Upper lobe of left lung (tissue), 6 donors: ENCODE measurements around the gene XXYLT1. TPM values are rescaled to one million over a fixed set of nuclear protein-coding genes. Genes with fewer than 3 reads are reported as not detected.

Experiments used
- ATAC-seq, 2 donors: fragments of 200-7000 bp; cut with Tn5 transposase; one replicate each; pipeline ENCODE4 v1.9.1; 2022; ENCODE audit warnings: mild to moderate bottlenecking in 2 of 2, moderate library complexity in 2 of 2; ENCODE audit not compliant: low FRiP score in 2 of 2
- DNase-seq, 2 donors: peaks; one replicate each; pipeline ENCODE4 v3.0.0-alpha.2; 2019 to 2020
- H3K27ac ChIP-seq, 4 donors: fragments of 200-600 bp; sonication (generic); one replicate each; pipeline ENCODE4 v1.5.1; 2016 to 2019
- H3K27me3 ChIP-seq, 4 donors: fragments of 200-600 bp; sonication (generic); one replicate each; pipeline ENCODE4 v1.5.1; 2017 to 2019
- H3K36me3 ChIP-seq, 4 donors: fragments of 200-600 bp; sonication (generic); one replicate each; pipeline ENCODE4 v1.5.1; 2016 to 2019
- H3K4me1 ChIP-seq, 4 donors: fragments of 200-600 bp; sonication (generic); one replicate each; pipeline ENCODE4 v1.5.1; 2018 to 2019
- H3K4me3 ChIP-seq, 4 donors: fragments of 200-600 bp; sonication (generic); one replicate each; pipeline ENCODE4 v1.5.1; 2017 to 2019; ENCODE audit warnings: mild to moderate bottlenecking in 2 of 4, moderate library complexity in 1 of 4
- H3K9me3 ChIP-seq, 4 donors: fragments of 200-600 bp; sonication (generic); one replicate each; pipeline ENCODE4 v1.5.1; 2018 to 2019
- EP300 ChIP-seq, 4 donors: sonication (generic); formaldehyde crosslinking; IDR thresholded peaks; one replicate each; pipeline ENCODE4 v1.5.1; 2017; ENCODE audit warnings: antibody characterized with exemption in 4 of 4, control low read depth in 2 of 4
- POLR2A ChIP-seq, 4 donors: fragments of 450-650 bp; IDR thresholded peaks; one replicate each; pipeline ENCODE4 v1.5.1; 2016 to 2017; ENCODE audit warnings: antibody characterized with exemption in 4 of 4, mild to moderate bottlenecking in 2 of 4
- POLR2AphosphoS5 ChIP-seq, 2 donors: sonication (generic); formaldehyde crosslinking; IDR thresholded peaks; one replicate each; pipeline ENCODE4 v1.5.1; 2017; ENCODE audit warnings: antibody characterized with exemption in 2 of 2
- WGBS, 2 donors: methylation state at CpG; one replicate each; pipeline ENCODE4 v1.1.5; 2017 to 2018; 5-methylcytosine and 5-hydroxymethylcytosine counted together
- total RNA-seq, 6 donors: library from RNA; depleted of rRNA in 4 of 6; stranded (reverse); fragments of >200 nt in 4 of 6; gene quantifications; one replicate each; pipeline versions ENCODE4 v1.1.0 to v1.2.1, GENCODE V29; 2016 to 2021
- TF ChIP-seq, protein P1 (sequence below), 6 experiments: fragments of 450-650 bp in 4 of 6; fragments of 200-600 bp in 2 of 6; sonication (generic) in 2 of 6; IDR thresholded peaks; one replicate each; pipeline ENCODE4 v1.5.1; 2016 to 2019; ENCODE audit warnings: antibody characterized with exemption in 6 of 6
- donor health status: DM: no; HTN: no; CAD: no; lungs with moderate emphysema.
- donor health status: DM: no; HTN: yes; CAD: no; lungs with severe emphysema.

The XXYLT1 gene
- total RNA-seq, 6 donors from 2014 or later, result 6.3 to 9.6 (median 8.6) TPM

DNA sequence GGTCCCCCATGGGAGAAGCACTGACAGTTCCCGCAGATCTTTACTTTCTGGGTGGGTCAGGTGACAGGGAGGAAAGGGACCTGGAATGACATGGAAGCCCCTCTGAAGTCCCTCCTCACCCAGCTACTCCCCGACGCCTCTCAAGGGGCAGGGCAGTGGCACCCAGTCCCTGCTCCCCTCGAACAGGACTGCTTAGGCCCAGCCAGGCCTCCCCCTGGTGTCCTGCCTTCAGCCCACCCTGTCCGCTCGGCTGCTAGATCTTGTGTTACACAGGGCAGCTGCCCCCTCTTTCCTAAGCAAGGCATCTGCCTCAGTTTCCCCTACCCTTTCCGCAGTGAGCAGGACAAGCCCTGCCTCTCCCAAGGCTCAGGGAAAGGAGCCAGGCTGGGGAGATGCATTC, 226.5 kb downstream of the XXYLT1 start:
- no peak for ATAC-seq
- TF ChIP-seq, protein P1, sequence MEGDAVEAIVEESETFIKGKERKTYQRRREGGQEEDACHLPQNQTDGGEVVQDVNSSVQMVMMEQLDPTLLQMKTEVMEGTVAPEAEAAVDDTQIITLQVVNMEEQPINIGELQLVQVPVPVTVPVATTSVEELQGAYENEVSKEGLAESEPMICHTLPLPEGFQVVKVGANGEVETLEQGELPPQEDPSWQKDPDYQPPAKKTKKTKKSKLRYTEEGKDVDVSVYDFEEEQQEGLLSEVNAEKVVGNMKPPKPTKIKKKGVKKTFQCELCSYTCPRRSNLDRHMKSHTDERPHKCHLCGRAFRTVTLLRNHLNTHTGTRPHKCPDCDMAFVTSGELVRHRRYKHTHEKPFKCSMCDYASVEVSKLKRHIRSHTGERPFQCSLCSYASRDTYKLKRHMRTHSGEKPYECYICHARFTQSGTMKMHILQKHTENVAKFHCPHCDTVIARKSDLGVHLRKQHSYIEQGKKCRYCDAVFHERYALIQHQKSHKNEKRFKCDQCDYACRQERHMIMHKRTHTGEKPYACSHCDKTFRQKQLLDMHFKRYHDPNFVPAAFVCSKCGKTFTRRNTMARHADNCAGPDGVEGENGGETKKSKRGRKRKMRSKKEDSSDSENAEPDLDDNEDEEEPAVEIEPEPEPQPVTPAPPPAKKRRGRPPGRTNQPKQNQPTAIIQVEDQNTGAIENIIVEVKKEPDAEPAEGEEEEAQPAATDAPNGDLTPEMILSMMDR (IDR thresholded peaks at IDR 0.05), result no peak
- no peak for TF ChIP-seq EP300 (IDR thresholded peaks at IDR 0.05)
- no peak for TF ChIP-seq POLR2A (IDR thresholded peaks at IDR 0.05)
- no peak for TF ChIP-seq POLR2AphosphoS5 (IDR thresholded peaks at IDR 0.05)
- no peak for DNase-seq
- 82 to 94% methylated on average over 7 of the region's 7 CpGs for WGBS, 2 donors
- Histone ChIP-seq H3K4me3 (no peak overlapping the region), H3K36me3 (no peaks in the 10 kb centered on the region), H3K27ac (no peak overlapping the region), H3K4me1 (peaks cover 0 to 7% (median 0%) of the 10 kb centered on the region in 4 donors), H3K9me3 (no peaks in the 10 kb centered on the region), H3K27me3 (no peaks in the 10 kb centered on the region)

DNA sequence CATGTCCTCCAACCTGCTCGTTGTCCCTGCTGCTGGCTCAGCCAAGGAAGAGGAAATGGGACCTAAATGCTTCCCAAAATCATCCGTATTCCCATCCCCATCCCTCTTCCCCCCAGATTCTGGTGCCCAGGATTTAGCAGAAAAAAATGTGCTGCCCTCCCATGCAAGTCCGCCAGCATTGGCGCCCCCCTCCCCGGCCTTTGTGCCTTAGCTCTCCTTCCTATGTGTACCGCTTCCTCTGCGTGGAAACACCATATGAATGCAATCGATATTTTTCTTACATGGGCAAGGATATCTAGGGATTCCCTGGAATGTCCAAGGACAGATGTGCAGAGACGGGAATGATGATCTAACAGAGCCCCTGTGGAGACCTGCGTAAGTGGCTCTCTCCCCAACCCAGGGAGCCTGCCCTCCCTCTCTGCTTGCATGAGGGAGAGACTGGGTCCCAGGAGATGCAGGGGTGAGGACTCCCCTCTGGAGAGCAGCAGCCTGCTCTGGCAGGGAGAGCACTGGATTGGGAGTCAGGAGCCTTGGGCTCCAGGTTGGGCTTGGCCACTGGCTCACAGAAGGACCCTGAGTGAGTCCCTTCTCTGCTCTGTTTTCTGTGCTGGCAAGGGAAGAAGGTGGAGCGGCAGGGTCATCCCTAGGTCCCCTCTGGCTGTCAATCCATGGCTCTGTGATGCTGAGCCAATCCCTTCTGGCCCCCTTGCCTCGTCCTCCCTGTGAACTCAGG, 227.2 kb downstream of the XXYLT1 start:
- Histone ChIP-seq H3K27ac (no peak overlapping the region), H3K4me3 (no peak overlapping the region)
- no peak for DNase-seq

DNA sequence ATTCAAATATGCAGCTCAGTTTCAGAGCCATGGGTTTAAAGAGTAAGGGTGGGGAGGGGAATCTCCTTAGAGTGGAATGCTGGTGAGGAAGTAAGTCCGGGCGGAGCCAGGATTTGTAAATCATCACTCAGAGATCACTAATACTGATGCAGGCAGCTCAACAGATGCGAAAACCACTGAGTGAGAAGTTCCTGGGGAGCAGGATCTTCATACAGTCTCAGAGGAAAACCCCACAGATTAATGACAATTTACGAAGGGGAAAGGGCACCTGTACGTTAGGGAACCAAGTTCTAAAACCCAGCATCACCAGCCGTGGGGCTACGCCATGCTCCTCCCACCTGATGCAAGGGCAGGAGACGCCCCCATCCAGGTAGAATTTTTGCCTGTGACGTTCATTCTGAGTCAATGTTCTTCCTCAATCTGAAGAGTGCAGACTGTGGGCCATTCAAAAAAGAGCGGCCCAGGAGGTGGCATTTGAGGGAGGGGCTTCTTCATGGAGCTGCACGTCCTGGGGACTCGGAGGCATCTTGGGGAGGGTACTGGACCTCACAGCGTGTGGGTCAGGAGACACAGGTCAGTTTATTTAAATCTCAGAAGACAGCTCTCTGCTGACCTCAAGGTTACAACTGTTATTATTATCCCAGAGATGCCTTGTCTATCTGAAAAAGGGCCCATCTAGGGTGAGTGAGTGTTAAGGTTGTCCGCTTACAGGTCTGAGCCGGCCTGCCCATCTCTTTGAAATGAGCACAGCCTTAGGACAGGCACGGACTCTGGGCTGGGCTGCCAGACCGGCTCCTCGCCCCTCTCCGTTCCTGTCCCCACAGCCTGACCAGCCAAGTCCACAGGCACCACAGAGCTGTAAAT, 228.0 kb downstream of the XXYLT1 start:
- ATAC-seq, result no peak
- Histone ChIP-seq H3K27me3 (no peaks in the 10 kb centered on the region), H3K9me3 (no peaks in the 10 kb centered on the region), H3K4me1 (peaks cover 0 to 7% (median 0%) of the 10 kb centered on the region in 4 donors), H3K27ac (no peak overlapping the region), H3K36me3 (no peaks in the 10 kb centered on the region), H3K4me3 (no peak overlapping the region)
- WGBS, 2 donors, result 65% methylated on average over 17 to 19 of the region's 19 CpGs
- DNase-seq, result no peak
- TF ChIP-seq EP300 (IDR thresholded peaks at IDR 0.05) (no peak), POLR2AphosphoS5 (IDR thresholded peaks at IDR 0.05) (no peak), POLR2A (IDR thresholded peaks at IDR 0.05) (no peak)
- TF ChIP-seq, protein P1 (IDR thresholded peaks at IDR 0.05), result no peak

More for the DNA sequence above, 227.2 kb downstream of the XXYLT1 start:
- WGBS, 2 donors, result 75 to 80% methylated on average over 11 to 12 of the region's 12 CpGs
- peaks cover 0 to 7% (median 0%) of the 10 kb centered on the region in 4 donors for H3K4me1 ChIP-seq
- H3K9me3 ChIP-seq, result no peaks in the 10 kb centered on the region
- H3K27me3 ChIP-seq, result no peaks in the 10 kb centered on the region
- TF ChIP-seq, protein P1 (IDR thresholded peaks at IDR 0.05), result no peak
- TF ChIP-seq POLR2A (IDR thresholded peaks at IDR 0.05), result no peak
- TF ChIP-seq EP300 (IDR thresholded peaks at IDR 0.05), result no peak
- TF ChIP-seq POLR2AphosphoS5 (IDR thresholded peaks at IDR 0.05), result no peak
- no peak for ATAC-seq
- H3K36me3 ChIP-seq, result no peaks in the 10 kb centered on the region

DNA sequence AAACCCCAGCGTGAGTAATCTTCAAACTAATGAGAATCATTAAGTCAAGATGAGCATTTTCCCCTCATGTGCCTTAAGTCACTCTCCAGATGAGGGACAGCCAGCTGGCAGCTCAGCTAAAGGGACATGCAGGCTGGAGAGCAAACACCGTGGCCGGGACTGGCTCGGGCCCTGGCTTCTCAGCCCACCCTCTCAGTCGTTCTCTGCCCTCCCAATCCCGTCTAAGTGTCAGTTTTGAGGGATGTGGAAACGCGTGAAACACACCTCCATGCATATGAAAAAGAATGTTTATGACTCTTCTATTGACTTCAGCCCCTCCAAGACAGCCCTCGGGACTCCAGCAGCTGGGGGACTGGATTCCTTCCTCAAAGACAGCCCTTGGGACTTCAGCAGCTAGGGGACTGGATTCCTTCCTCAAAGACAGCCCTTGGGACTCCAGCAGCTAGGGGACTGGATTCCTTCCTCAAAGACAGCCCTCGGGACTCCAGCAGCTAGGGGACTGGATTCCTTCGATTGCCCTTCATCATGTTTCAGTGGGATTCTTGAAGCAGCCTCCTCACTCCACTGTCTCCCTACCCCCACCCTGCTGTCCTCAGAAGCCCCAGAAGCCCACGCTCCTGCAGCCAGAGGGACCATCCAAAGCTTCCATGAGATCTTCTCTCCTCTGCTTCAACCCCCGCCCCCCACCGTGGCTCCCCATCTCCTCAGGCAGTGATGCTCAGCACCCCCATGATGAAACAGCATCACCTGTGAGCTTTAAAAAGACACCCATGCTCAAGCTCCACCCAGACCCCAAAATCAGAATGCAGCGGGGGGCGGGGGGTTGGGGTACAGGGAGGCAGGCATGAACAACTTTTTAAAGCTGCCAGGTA, 228.9 kb downstream of the XXYLT1 start:
- ATAC-seq, result no peak
- WGBS, 2 donors, result 71 to 77% methylated on average over 13 to 16 of the region's 16 CpGs
- Histone ChIP-seq H3K4me3 (no peak overlapping the region), H3K9me3 (no peaks in the 10 kb centered on the region), H3K36me3 (no peaks in the 10 kb centered on the region), H3K27me3 (no peaks in the 10 kb centered on the region), H3K4me1 (peaks cover 0 to 7% (median 0%) of the 10 kb centered on the region in 4 donors), H3K27ac (no peak overlapping the region)
- no peak for DNase-seq
- no peak for TF ChIP-seq POLR2AphosphoS5 (IDR thresholded peaks at IDR 0.05)
- TF ChIP-seq POLR2A (IDR thresholded peaks at IDR 0.05), result no peak
- no peak for TF ChIP-seq EP300 (IDR thresholded peaks at IDR 0.05)
